SKM-1 (cell line): Measurements from ENCODE around the gene MAPKAP1.

Source experiments
- DNase-seq: peaks from one replicate; lab custom pipeline; 2025; ENCODE audit not compliant: unreplicated experiment; lab: John Stamatoyannopoulos, UW

The MAPKAP1 gene

DNA sequence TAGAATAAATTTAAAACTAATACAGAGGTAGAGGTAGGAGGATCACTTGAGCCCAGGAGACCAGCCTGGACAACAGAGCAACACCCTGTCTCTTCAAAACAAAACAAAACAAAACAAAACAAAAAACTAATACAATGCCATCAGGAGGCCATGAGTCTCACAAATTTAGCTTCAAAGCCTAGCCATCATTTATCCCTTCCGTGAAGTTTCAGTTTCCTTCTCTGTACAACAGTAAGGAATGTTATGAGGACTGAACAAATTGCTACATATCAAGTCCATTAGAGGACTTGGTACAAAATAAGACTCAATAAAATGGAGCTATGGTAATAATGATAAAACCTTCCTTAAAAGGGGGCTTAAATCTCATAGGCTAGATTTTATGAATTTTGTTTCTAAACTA, 60.8 kb downstream of the MAPKAP1 start:
- no peak for DNase-seq

DNA sequence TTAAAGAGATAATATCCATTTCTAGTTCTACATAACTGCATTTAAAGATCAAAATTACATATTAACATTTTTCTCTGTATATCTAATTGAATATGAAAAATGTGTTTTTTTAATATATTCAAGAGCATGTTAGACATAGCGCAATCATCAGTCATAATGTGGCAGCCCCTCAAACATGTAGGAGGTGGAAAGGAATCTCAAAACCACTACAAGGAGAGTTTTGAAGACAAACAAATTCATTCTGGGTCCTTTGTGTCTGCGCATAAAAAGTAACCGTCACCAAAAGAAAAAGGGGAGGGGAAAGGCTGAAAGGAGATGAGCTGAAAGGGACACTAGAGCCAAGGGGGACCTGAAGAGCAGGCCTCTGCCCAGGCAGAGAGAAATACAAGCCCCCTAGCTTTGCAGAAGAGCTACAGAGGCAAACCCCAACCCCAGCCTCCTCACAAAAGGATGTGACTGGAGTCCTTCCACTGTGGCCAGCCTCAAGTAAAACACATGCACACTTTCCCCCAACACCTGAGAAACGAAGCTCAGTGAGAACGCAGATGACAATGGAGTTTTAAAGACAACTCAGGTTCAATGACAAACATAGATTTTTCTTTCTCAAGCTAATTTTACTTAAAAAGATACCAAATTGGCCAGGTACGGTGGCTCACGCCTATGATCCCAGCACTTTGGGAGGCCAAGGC, 62.0 kb downstream of the MAPKAP1 start:
- DNase-seq = no peak

DNA sequence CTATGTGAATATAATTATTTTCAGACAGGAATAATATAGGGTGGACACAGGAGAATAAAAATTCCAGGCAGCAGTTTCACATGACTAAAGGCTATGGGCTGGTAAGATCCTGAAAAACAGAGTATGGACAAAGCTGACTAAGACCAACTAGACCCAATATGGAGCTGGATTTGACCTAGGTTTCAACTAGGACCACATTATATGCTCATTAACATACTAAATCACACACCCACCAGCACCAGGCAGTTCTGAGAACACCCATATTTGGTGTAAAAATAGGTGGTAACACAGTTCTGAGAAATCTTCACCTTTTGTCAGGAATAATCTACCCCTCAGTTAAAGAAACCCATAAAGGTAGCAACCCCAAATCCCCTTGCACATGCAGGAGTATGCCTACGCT, 64.7 kb downstream of the MAPKAP1 start:
- DNase-seq = no peak

DNA sequence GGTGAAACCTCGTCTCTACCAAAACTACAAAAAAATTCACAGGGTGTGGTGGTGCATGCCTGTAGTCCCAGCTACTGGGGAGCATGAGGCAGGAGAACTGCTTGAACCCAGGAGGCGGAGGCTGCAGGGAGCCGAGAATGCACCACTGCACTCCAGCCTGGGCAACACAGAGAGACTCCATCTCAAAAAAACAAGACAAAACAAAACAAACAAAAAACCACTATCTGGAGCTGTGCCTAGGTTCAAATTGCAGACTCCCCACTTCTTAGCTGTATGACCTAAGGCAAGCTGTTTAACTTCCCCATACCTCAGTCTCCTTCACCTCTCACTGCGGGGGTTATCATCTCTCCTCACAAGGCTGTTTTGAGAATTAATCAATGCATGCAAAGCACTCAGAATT, 68.0 kb downstream of the MAPKAP1 start:
- DNase-seq = no peak

DNA sequence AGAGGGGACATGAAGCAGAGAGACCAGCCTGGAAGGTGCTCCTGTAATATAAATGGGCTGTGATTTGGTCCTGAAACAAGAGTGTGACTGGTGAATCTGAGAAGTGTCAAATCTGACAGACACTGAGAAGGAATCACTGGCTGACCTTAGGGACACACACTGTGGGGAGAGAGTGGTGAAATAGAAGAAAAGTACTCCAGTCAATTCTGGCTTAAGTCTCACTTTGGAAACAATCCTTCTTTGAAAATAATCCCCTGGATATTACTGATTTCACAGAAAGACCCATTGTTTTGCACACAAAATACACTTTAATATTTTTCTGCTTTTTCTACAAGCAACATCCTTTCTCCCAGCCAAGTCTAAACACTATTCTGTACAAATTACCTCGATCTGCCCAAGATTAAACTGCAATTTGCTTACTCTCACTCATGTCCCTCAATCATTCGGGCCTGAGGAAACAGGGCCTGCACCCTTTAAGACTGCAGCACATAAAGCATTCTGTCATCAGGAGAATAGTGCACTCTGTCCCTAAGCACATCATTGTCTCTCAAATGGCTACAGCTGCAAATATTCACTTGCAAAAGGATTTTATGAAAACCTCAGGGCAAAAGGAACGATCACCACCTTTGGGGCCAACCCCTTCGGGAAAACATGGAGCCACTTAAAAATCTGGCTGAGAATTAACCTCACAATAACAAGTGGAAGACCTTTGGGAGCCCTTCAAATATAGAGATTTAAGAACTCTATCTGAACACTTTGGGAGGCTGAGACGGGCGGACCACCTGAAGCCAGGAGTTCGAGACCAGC, 68.6 kb downstream of the MAPKAP1 start:
- no peak for DNase-seq

DNA sequence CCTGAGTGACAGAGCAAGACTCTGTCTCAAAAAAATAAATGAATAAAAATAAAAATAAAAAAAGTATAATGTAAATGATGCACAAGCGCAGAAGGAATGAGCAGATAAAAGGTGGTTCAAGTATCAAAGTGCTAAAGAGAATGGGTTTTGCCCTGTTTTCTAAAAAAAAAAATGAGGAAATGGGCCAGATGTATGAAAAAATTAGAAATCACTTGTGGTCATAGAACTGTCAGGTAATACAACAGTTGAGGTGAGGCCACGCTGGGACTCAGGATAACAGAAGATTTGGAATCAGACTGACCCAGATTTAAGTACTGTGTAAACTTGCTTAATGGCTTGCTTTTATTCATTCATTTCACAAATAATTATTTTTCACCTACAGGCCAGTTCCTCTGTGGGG, 69.8 kb downstream of the MAPKAP1 start:
- no peak for DNase-seq

DNA sequence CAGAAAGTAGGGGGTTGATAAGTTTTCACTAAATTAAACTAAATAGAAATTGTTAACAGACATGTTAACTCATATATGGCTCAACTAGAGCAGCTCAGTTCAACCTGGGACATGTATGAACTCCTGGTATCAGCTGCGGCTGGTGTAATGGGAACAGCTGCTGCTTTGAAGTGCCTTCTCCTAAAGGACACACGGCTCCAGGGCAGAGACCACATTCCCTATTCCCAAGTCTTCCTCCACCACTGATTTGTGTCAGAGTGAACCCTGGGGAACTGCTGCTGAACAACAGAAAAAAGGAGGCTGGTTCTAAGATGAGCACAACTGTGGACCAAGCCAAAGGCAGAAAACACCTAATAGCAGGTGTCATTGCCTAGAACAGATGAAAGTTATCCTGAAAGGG, 71.1 kb downstream of the MAPKAP1 start:
- no peak for DNase-seq

DNA sequence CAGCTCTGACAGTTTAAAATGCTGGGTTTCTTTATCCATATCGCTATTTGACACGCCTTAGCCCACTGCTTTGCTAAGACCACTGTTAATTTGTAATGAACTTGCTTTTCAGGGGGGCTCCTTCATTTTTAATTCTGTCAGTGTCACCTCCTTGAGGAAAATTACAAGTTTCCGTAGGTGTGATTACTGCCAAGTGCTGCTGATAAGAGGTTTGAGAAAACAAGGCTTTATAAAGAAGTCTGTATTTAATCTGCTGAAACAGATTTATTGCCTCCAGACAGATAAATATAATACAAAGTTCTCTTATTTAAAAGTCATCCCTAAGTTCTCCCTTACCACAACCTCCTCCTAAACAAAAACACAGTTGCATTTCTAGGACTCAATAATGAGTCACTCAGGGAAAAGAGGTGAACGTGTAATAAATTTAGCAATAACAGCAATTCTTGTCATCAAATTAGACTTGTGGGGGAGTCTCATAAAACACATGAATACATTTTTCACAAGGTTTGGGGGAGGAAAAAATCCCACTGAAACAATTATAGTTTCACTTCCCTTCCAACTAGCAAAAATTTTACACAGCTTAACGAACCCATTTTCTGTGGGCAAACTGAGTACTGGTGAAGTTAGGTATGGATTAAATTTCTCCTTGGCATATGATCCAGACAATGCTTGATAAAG, 72.8 kb downstream of the MAPKAP1 start:
- no peak for DNase-seq

DNA sequence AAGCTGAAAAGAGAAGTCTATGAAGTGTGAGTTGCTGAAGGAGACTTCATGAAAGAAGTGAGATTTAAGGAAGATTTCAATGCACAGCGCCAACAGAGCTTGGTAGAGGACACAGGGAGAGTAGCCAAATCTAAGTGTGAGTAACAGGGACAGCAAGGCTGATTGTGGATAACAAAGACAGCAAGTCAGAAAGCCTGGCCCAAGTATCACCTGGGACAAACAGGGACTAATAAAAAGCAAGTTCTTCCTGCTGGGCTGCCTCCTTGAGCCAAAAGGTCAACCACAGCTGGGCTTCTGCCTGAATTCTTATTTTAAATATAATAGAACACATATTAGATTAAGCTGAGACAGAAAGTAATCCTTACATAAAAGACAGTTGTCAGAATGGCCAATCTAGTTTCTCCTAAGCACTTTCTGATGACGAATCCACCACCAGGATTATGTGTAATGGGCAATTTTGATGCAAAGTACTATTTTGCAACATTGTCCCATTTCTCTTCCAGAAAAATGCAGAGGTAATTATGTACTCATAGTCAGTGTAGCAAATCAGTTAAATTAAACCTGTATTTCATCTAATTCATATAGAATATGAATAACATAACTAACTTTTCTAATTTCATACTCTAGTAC, 73.8 kb downstream of the MAPKAP1 start:
- DNase-seq = no peak

DNA sequence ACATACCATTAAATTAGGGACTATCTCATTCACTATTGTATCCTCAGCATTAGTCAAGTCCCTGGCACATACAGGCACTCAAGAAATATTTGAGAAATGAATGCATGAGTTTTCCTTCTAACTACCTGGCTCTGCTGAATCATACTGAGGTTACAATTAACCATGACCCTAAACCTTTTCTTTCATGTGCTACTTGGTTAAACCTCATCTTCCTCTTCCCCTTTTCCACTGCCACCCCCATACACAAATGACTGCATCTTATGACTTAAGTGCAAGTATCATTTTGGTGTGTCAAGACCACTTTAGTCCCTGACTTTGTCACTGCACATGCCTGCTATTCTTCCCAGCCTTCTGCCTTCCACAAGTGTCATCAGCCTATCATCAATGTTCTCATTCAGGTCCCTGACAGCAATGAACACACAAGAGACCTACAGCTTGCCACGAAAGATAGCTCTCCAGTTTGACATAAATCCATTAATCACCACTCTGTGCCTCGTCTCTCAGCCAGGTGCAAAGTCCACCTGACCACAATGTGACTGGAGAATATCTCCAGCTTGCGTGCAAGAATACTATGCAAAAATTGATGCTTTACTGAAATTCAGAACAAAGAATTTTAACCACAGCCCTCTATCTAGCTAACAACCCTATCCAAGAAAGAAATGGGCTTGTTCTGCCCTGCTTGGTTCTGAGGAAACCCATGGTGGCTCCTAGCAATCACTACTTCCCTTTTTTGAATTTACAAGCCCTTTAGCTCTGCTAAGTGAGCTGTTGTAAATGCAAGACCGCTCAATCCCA, 74.5 kb downstream of the MAPKAP1 start:
- DNase-seq = peak; percentile 79

DNA sequence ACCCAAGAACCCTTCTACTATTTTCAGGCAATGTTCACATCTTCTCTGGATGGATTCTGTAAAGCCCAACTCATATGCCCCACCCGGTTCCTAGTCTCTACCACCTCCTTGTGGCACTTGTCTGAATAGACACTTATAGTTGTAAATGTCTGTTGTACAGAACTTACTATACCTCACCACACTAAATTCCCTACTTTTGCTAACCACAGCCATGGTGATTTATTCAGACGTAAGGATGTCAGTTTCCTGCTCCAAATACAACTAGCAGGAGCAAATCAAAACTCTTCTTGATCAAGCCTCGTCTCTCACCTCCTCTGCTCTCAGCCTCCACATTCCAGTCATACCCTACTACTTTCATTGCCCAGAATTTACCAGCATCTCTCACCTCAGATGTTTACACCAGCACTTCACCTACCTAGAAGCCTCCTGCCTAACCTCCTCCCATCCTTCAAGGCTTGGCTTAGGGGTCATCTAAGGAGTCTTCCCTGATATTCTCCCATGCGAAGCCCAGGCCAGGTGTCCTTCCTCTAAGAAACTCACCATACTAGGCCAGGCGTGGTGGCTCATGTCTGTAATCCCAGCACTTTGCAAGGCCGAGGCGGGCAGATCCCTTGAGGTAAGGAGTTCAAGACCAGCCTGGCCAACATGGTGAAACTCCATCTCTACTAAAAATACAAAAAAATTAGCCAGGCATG, 75.5 kb downstream of the MAPKAP1 start:
- no peak for DNase-seq

DNA sequence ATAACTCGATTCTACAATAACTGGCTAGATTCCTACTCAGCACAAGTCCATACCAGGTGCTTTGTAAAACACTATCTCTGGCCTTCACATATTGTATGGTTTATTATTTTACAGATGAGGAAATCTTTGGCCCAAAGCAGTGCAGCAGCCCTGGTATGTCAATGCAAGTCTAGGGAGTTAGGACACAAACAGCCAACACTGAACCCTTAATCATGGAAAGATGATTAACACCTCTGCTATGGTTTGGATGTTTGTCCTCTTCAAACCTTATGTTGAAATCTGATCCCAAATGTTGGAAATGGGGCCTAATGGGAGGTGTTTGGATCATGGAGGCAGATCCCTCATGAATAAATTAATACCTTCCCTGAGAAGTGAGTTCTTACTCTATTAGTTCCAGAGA, 76.6 kb downstream of the MAPKAP1 start:
- no peak for DNase-seq

DNA sequence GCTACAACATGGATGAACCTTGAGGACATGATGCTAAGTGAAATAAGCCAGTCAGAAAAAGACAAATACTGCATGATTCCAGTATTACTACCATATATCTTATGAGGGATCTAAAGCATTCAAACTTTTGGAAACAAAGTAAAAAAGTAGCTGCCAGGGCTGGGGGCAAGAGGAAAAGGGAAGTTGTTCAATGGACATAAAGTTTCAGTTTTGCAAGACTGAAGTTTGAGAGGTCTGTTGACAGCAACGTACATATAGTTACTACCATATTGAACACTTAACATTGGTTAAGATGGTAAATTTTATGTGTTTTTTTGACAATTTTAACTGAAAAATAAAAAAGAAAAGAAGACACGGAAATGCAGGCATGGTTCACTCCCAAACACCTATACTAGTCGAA, 77.6 kb downstream of the MAPKAP1 start:
- peak; percentile 84 for DNase-seq

DNA sequence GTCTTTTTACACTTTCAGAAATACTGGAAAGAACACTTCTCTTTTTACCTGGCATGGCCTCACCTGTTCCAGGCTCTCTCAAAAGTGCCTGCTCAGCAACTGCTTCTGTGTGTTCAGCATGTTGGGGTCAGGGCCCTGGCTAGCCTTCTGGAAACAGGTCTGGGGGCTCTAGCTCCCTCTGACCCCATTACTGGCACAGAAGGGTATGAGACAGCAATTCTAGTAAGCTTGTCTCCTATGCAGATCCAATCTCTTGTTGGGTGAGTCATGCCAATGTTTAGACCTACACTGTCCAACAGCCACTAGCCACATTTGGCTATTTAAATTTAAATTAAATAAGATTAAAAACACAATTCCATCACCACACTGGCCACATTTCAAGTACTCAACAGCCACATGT, 80.8 kb downstream of the MAPKAP1 start:
- DNase-seq = no peak

DNA sequence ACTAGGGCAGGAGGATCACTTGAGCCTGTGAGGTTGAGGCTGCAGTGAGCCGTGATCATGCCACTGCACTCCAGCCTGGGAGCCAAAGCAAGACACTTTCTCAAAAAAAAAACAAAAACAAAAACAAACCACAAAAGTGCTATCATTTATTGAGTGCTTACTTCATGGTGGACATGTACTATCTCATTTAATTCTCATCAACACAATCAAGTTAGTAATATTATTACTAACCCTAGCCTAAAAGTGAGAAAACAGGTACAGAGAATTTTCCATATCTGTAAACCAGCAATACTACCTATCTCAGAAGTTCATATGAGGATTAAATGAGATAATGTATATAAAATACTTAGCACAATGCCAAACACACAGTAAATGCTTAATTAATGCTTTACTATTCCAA, 85.8 kb downstream of the MAPKAP1 start:
- no peak for DNase-seq

DNA sequence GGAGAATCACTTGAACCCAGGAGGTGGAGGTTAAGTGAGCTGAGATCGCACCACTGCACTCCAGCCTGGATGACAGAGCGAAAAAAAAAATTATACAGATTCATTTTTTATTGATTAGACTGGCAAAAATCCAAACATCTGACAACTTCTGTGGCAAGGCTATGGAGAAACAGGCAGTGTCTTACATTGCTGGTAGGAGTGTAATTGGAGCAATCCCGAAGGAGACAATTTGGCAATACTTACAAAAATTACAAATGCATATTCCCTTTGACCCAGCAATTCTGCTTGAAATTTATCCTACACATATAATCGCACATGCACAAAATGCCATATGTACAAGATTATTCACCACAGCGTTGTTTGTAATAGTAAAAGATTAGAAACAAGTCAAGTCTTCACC, 86.8 kb downstream of the MAPKAP1 start:
- no peak for DNase-seq

DNA sequence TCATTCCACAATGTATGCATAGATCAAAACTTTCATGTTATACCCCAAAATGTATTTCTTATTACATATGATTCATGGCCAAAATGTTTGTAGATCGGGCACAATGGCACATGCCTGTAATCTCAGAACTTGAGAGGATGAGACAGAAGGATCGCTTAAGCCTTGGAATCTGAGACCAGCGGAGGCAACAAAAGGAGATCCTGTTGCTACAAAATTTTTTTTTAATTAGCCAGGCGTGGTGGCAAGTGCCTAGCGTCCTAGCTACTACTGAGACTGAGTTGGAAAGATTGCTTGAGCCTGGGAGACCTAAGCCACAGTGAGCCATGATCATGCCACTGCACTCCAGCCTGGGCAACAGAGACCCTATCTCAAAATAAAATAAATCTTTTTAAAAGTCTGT, 89.9 kb downstream of the MAPKAP1 start:
- DNase-seq = no peak

DNA sequence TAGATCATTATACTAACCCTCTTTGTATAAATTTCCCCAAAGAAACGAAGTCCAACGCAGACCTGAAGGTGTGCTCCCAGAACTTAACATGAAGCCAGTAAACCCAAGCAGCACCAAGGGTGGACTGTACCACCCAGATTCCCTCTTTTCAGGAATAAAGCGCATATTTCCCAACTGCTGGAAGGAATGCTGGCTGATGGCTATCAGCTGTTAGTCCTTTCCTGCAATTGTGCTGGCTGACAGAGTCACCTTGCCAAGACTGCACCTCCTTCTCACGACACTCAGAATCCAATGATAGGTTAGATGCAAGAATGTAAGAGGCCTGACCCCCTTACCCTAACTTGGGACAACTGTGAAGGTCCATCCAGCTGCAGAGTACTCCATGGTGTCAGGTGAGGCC, 93.9 kb downstream of the MAPKAP1 start:
- DNase-seq = no peak

DNA sequence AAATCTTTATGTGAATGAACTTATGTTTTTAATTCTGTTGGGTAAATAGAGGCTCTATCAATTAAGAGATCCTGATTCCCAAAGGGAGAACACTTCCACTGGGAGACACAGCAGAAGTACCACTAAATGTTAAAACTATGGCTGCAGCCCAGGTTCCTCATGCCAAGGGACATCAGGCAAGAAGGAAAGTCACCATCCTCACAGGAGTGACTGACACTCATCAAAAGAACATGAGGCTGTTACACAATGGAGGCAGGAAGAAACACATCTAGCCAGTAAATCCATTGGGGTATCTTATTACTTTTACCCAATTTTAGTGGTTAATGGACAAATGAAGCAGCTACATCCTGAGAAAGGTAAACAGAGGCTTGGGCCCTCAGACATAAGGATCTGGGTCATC, 94.4 kb downstream of the MAPKAP1 start:
- no peak for DNase-seq

DNA sequence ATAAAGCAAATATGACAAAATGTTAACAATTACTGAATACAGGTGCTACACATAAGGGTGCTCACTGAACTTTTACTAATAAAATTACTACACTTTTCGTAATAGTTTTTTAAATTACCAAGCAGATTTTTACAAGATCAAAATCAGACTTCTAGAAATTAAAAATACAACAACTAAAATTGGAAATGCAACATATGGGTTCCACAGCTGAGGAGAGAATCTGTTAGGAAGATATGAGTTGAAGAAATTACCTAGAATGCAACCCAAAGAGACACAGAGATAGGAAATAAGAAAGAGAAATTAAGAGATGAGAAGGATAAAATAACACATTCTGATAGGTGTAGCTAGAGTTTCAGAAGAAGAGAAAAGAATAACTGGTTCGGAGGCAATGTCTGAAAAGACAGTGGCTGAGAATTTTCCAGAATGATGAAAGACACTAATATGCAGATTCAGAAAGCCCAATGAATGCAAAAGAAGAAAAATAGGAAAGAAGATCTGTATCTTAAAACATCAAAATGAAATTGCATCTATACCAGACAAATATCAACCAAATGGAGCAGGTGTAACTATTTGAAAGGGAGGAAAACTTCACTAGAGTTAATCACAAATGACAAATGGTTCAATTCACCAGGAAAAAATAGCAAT, 95.8 kb downstream of the MAPKAP1 start:
- DNase-seq = no peak
